Neutrophil (primary cell): Measurements from ENCODE around the gene KCTD14.

Source experiments
- H3K27ac ChIP-seq: fragments of 200-600 bp; sonication (generic); 2 replicates; pipeline ENCODE4 v1.5.1; 2016; ENCODE audit warnings: mild to moderate bottlenecking, moderate library complexity
- H3K27me3 ChIP-seq: fragments of 200-600 bp; sonication (generic); 2 replicates; pipeline ENCODE4 v1.6.0; 2016; ENCODE audit warnings: mild to moderate bottlenecking
- H3K36me3 ChIP-seq: fragments of 200-600 bp; sonication (generic); 2 replicates; pipeline ENCODE4 v1.5.1; 2017
- H3K4me1 ChIP-seq, 2 experiments: fragments of 200-600 bp in 1 of 2; sonication (generic) in 1 of 2; 1 replicate in 1 of 2; 2 replicates in 1 of 2; pipeline versions ENCODE4 v1.5.1 to v1.6.1; 2013 to 2016; ENCODE audit warnings: low read depth in 1 of 2, low read length in 1 of 2, mild to moderate bottlenecking in 1 of 2, moderate library complexity in 1 of 2; ENCODE audit not compliant: control insufficient read depth in 1 of 2, insufficient read depth in 1 of 2
- H3K4me3 ChIP-seq, 2 experiments: fragments of 200-600 bp in 1 of 2; sonication (generic) in 1 of 2; 1 replicate in 1 of 2; 2 replicates in 1 of 2; pipeline ENCODE4 v1.5.1; 2013 to 2016; ENCODE audit warnings: low read depth in 1 of 2, low read length in 1 of 2, mild to moderate bottlenecking in 1 of 2, moderate library complexity in 1 of 2
- H3K9me3 ChIP-seq: fragments of 200-600 bp; sonication (generic); 2 replicates; pipeline ENCODE4 v1.5.1; 2016
- TF ChIP-seq, protein P1 (sequence below): fragments of 200-600 bp; sonication (generic); IDR thresholded peaks from 2 replicates; pipeline ENCODE4 v1.5.1; 2016; ENCODE audit warnings: antibody characterized with exemption

Gene KCTD14, protein sequence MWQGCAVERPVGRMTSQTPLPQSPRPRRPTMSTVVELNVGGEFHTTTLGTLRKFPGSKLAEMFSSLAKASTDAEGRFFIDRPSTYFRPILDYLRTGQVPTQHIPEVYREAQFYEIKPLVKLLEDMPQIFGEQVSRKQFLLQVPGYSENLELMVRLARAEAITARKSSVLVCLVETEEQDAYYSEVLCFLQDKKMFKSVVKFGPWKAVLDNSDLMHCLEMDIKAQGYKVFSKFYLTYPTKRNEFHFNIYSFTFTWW

DNA sequence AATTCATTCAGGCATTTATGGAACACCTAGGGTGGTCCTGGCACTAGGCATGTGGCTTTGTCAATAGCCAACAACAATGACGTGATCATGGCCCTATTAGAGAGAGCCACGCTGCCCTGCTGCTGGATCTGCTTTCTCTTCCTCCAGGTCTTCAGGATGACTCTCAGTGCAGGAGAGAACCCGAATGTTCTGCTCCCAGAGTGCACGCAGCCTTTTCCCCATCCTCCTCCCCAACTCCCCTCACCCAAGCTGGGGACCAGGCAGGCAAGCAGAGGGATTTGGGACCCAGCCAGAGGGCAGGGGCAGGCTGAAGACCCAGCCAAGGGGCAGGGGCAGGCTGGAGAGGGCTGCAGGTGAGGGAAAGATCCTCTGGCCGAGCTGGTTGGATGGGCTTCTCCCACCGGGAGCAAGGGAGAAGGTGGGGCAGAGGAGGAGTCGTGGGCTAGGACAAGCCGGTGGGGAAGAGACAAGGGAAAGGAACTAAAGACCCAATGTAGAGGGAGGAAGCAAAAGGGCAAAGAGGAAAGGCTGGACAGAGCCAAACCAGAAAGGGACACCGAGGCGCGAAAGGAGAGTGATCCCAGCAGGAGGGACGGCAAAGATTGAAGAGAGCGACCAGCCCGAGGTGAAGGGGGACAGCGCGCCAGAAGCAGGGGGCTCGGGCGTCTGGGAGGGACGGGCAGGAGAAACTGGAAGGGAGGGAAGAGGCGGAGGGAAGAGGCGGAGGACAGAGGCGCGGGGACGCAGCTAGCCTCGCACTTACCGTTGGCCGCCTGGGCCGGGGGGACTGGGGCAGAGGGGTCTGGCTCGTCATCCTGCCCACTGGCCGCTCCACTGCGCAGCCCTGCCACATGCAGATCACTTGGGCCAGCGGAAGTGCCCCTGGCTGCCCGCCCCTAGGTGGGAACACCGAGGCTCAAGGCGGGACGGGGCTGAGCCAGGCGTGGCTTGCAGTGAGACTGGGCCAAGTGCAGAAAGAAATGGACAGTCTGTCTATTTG is at the start of gene KCTD14:
Gene KCTD14, minus strand, starts transcription at position 880 of the 1,000 bp plus-strand sequence. Its CDS starts 27 bp downstream, at position 853.
- H3K27ac ChIP-seq = no peak within 1 kb of the TSS
- TF ChIP-seq, protein P1, sequence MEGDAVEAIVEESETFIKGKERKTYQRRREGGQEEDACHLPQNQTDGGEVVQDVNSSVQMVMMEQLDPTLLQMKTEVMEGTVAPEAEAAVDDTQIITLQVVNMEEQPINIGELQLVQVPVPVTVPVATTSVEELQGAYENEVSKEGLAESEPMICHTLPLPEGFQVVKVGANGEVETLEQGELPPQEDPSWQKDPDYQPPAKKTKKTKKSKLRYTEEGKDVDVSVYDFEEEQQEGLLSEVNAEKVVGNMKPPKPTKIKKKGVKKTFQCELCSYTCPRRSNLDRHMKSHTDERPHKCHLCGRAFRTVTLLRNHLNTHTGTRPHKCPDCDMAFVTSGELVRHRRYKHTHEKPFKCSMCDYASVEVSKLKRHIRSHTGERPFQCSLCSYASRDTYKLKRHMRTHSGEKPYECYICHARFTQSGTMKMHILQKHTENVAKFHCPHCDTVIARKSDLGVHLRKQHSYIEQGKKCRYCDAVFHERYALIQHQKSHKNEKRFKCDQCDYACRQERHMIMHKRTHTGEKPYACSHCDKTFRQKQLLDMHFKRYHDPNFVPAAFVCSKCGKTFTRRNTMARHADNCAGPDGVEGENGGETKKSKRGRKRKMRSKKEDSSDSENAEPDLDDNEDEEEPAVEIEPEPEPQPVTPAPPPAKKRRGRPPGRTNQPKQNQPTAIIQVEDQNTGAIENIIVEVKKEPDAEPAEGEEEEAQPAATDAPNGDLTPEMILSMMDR = no peak
- H3K4me1 ChIP-seq = no peaks in the 10 kb centered on the region
- H3K4me3 ChIP-seq = no peak within 1 kb of the TSS
- no peaks in the 10 kb centered on the region for H3K36me3 ChIP-seq
- no peaks in the 10 kb centered on the region for H3K9me3 ChIP-seq
- H3K27me3 ChIP-seq = peaks cover 29% of the 10 kb centered on the region

DNA sequence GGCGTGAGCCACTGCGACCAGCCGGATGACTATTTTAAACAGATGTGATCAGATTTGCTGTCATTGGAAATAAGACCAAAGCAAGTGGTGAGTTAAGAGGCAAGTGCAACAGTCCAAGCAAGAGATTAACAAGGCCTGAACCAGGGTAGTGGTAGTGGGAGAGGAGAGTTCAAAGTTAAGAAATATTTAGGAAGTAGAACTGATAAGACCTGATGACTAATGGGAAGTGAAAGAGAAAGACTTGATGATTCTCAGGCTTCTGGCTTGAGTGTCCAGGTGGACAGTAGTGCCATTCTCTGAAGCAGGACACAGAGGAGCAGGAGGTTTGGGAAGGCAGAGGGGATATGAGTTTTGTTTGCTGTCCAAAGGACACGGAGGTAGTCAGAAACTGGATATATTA is 49.4 kb upstream of the KCTD14 start:
- no peak overlapping the region for H3K4me3 ChIP-seq
- peaks cover 0 to under 1% of the 10 kb centered on the region in 2 experiments for H3K4me1 ChIP-seq
- no peaks in the 10 kb centered on the region for H3K9me3 ChIP-seq
- no peaks in the 10 kb centered on the region for H3K27me3 ChIP-seq
- peaks cover 39% of the 10 kb centered on the region for H3K36me3 ChIP-seq
- TF ChIP-seq, protein P1 = no peak
- H3K27ac ChIP-seq = no peak overlapping the region

DNA sequence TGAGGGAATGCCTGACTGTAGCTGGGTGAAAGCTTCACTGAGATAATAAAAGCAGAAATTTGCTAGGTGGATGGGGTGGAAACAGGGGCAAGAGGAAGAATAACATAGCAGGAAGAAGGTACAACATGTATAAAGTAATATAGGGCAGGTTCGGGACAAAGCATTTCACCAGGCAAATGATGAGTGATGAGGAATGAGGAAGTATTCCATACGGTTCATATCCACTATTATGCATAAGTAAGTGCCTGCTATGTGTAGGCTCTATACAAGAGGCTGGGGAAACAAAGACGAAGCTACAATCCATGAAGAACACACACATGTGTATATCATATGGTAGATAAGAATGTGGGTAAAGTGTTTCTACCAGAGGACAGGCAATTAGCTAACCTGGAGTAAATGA is 48.6 kb upstream of the KCTD14 start:
- no peak overlapping the region for H3K4me3 ChIP-seq
- H3K9me3 ChIP-seq = no peaks in the 10 kb centered on the region
- H3K27ac ChIP-seq = no peak overlapping the region
- no peaks in the 10 kb centered on the region for H3K4me1 ChIP-seq
- TF ChIP-seq, protein P1 = no peak
- H3K27me3 ChIP-seq = no peaks in the 10 kb centered on the region
- H3K36me3 ChIP-seq = peaks cover 41% of the 10 kb centered on the region

DNA sequence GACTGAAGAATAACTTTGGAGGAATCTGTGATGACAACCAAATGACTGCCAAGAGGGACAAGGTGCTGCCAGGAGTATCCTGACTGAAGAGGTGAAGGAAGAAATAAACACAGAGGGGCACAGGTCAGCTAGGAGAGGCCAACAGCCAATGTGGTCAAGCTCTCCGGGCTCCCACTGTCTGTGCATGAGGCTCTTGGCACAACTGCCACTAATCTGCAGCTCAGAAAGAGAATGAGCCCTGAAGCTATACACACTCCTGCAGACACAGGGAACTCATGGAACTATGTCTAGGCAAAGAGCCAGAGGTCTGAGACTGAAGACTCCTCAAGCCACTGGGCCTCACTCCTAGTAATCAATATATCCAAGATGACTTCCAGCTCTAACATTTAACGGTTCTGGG is 47.5 kb upstream of the KCTD14 start:
- Histone ChIP-seq H3K4me1 (no peaks in the 10 kb centered on the region), H3K27me3 (no peaks in the 10 kb centered on the region), H3K4me3 (no peak overlapping the region), H3K36me3 (peaks cover 41% of the 10 kb centered on the region), H3K9me3 (no peaks in the 10 kb centered on the region), H3K27ac (no peak overlapping the region)
- TF ChIP-seq, protein P1 = no peak

DNA sequence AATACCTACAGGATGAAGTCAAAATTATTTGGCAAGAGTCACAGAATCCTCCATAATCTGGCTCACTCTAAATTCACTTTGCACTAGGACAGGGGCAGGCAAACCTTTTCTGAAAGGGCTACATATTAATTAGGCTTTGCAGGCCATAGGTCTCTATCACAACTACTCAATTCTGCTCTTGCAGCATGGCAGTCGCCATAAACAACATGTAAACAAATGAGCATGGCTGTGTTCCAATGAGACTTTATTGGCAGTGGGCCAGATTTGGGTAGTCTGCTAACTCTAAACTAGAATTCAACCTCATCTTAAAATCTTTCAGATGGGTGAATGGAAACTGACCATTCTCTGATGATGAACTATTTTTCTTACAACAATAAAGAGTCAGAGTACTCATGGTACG is 46.4 kb upstream of the KCTD14 start:
- H3K36me3 ChIP-seq = peaks cover 41% of the 10 kb centered on the region
- H3K4me1 ChIP-seq = no peaks in the 10 kb centered on the region
- TF ChIP-seq, protein P1 = no peak
- H3K9me3 ChIP-seq = no peaks in the 10 kb centered on the region
- no peak overlapping the region for H3K27ac ChIP-seq
- no peaks in the 10 kb centered on the region for H3K27me3 ChIP-seq
- no peak overlapping the region for H3K4me3 ChIP-seq
